Urothelium cell line (cell line): ENCODE data around the gene BYSL.

Experiments
- DNase-seq: peaks from one replicate; pipeline ENCODE4 v3.0.0; 2011; ENCODE audit warnings: low spot score, mixed read lengths
- FAIRE-seq: peaks from 2 replicates; lab custom pipeline; 2011; peaks lifted over from hg19 to GRCh38; lab: Jason Lieb, UNC

The BYSL gene

DNA sequence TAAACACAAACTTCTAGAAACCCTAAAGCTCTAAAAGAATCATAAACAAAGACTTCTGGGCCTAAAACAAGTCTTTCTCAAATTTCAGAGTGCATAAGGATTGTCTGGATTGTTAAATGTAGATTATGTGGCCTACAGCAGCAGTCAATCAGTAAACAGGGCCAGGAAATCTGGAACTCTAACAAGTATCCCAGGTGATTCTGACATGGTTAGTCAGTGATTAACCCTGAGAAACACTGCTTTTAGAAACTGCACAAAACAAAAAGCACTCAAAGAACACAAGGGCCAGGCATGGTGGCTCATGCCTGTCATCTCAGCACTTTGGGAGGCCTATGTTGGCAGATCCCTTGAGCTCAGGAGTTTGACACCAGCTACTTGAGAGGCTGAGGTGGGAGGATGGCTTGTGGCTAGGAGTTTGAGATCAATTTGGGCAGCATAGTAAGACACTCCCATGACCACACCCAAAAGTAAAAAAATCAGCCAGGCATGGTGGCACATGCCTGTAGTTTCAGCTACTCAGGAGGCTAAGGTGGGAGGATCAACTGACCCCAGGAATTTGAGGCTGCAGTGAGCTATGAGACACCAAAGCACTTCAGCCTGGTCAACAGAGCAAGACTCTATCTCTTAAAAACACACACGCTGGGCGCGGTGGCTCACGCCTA is 6.3 kb upstream of the BYSL start:
- no peak for FAIRE-seq
- no peak for DNase-seq

DNA sequence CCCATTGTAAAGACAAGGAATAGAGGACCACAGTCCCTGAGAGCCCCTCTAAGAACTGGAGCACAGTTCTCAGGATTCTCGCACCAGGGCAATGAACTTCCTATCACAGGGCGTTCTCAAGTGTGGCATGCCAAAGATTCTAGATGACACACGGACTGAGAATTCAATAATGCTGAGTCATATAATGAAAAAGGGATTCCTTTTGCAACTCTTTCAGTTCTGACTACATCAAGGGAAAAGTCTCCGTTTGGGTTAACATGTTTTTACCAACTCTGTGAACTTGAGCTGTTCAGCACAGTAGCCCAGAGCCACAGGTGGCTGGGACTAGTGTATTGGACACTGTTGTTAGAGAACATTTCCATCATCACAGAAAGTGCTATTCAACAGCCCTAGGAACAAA is 3.8 kb upstream of the BYSL start:
- no peak for FAIRE-seq
- peak; percentile 82 for DNase-seq

DNA sequence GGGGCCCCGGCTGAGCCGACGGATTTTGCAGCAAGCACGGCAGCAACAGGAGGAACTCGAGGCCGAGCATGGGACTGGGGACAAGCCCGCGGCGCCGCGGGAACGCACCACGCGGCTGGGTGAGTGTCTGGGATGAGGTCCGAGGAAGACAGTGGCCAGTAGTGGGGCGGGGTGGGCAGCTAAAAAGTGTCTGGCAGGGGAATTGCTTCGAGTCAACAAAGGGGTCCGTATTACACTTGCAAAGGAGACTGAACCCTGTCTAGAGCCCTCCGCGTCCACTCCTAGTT is 356 bp downstream of the BYSL start:
- FAIRE-seq (no peak), DNase-seq (no peak)

DNA sequence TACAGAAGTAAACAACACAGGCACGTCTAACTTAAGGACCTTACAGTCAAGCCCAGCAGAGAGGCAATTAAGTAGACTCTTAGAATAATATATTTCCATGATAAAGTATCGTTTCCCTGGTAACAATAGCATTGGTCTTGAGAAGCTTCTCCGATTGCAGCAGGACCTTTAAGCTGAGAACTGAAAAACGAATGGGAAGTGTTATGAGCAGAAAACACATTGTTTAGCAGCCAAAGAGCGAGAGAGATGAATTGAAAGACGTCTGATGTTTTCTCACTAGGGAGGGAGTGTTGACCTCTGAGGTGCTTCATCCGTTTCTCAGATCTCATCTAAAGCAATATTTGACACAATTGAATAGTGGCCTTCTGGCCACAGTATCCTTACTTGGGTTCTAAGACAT is 855 bp downstream of the BYSL start:
- FAIRE-seq (no peak), DNase-seq (no peak)

DNA sequence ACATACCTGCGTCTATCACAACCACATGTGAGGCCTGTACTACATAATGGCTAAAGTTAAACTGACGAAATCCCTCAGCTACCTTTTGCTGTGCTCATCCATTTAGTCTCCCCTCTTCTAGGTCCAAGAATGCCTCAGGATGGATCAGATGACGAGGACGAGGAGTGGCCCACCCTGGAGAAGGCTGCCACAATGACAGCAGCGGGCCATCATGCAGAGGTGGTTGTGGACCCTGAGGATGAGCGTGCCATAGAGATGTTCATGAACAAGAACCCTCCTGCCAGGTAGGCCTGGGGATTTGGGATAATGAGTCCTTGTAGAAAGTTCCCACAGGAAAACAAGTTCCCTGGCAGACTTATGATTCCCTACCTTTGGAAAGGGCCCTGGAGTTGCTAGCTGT is 6.0 kb downstream of the BYSL start:
- FAIRE-seq = no peak
- DNase-seq = no peak

DNA sequence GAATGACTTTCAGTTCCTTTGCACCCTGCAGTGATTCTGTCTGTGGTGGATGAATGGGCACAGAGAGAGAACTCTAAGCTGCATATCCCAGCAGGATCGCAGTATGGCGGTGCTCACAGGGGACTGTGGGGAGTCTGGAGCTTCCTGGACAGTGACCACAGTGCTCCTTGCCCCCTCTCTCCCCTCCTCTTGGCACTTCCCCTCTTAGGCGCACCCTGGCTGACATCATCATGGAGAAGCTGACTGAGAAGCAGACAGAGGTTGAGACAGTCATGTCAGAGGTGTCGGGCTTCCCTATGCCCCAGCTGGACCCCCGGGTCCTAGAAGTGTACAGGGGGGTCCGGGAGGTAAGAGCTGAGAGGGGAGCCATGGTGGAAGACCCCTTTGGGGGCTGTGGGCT is 8.6 kb downstream of the BYSL start:
- FAIRE-seq (no peak), DNase-seq (no peak)

DNA sequence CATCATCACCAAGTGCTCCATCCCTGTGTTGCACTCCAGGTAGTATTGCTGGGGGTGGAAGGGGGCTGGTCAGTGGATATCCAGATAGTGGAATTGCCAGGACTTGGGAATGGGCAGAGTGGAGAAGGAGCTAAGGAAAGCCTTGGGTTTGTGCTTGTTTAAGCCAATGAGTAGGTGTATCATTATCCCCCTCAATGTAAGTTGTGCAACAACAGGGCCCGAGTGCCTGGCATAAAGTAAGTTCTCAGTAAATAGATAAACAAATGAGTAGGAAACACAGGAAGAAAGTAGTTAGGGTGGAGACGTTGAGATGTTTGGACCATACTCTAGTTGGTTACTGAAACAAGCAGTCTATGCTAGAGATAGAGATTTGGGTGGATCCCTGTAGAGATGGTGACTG is 10.5 kb downstream of the BYSL start:
- DNase-seq (no peak), FAIRE-seq (no peak)

DNA sequence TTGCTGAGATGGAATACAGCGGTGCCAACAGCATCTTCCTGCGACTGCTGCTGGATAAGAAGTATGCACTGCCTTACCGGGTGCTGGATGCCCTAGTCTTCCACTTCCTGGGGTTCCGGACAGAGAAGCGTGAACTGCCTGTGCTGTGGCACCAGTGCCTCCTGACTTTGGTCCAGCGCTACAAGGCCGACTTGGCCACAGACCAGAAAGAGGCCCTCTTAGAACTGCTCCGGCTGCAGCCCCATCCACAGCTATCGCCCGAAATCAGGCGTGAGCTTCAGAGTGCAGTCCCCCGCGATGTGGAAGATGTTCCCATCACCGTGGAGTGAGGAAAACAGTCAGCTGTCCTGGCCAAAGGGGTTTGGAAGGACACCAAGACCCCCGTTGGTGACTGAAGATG is 11.1 kb downstream of the BYSL start:
- no peak for FAIRE-seq
- no peak for DNase-seq

DNA sequence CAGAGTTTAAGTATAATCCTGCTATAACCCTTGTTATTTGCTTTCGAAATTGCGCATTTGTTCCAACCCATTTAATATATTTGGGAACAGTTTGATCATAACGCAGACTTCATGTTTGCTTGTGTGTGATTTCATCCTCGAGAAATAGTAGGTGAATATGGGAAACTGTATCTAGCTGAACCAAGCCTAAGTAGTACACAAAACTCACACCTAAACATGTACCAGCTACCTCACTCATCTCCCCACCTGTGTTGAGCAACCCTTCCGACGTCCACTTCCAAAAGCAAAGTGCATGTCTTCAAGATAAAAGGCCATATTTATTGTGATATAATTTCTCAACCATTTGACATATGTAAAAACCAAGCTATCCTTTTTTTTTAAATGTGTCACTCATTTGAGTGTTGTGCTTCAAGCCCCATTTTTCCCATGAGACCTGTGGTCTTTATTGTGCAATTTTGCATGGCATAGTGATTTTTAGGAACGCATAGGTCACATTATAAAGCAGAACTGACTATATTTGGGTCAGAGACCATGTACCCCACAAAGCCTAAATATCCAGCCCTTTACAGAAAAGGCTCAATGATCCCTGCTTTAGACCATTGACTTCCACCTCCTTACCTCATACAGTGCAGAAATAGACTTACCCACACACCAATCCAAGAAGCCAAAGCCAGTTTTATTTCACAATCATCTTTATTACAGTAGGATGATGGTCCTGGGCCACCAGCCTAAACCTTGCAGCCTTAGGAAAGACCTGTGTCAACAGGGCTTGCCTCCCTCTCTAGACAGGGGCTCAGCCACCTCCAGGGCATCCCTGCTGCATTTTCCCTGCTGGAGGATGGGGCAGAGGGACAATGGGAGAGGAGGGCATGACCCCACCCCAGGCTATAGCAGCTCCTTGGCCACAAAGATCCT is 13.2 kb downstream of the BYSL start:
- no peak for FAIRE-seq
- DNase-seq = no peak

DNA sequence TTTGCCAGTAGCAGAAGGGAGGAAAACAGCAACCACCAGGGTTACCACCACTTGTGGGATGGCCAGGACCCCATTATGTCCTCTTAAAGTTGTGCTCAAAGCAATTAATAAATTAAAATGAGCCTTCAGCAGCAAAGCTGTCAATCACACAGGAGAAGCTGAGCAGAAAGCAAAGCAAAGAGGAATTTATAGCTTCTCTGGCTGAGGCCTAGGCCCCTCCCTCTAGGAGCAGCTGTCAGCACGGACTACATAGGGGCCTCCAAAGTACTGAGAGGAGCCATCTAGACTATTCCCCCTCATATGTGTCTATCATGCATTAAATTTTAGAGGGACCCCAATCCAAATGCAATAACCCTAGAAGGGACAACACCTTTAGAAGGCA is 13.9 kb downstream of the BYSL start:
- no peak for DNase-seq
- no peak for FAIRE-seq

DNA sequence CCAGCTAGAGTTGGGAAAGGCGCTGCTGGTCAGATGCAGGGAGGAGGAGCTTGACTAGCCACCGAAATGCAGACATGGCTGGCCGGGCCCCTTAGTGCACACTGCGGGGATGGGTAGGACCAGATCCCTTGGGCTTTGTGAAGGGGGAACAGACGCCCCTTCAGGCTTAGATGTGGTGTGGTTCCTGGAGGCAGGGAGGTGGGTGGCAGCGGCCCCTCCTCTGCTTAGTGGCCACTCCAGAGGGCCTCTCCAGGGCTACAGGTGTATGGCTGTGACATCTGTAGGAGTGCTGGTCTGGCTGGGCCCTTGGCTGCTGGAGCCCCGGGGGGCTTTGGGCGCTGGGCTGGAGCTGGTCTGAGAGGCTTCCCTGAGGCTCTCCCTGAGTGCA is 14.4 kb downstream of the BYSL start:
- FAIRE-seq = no peak
- no peak for DNase-seq

DNA sequence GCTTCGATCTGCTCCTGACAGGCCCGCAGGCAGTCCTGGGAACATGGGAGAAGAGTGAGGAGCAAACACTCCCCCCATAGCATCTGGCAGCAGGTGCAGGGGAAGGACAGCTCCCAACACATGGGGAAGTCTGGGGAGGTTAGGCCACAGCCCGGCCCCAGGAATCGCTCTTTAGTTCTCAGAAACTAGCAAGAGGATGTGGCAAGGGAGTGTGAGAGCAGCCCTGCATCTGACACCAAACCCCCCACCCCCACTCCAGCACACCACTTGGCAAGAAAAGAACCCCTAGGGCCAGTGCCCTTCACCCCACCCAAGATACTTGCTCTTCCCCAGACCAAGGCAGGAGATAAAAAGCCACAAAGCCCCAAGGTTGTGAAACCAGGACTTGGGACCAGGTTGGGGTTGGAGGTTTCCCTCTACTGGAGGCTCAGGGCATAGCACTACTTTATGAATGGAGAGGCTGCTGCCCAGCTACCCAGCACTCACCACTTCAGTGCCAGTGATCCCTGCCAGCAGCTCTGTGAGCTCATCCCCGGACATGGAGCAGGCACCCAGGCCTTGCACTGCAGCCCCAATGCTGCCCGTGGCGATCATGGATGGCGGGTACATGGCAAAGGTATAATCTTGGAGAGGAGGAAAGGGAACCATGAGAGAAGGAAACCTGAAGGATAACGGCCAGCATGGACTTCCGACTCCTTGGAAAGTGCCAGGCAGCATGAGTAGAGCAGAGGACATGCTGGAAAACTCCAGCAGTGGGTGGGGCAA is 15.0 kb downstream of the BYSL start:
- FAIRE-seq (no peak), DNase-seq (peak; percentile 82)

DNA sequence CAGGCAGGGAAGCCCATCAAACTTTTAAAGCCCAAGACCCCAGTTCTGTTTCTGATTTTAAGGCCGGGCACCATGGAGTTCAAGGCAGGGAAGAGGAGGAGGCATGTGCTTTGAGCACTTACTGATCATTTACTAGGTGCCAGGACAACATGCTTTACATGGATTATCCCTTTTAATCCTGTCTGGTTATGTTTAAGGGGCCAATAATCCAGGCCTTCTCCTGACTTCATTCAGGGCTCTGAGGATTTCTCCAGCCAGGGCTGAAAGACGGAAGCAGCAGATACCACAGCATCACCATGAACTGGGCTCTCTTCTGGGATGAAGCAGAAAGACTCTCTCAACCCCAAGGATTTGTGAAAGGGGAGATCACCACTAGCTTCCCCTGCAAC is 16.2 kb downstream of the BYSL start:
- FAIRE-seq = no peak
- DNase-seq = no peak

DNA sequence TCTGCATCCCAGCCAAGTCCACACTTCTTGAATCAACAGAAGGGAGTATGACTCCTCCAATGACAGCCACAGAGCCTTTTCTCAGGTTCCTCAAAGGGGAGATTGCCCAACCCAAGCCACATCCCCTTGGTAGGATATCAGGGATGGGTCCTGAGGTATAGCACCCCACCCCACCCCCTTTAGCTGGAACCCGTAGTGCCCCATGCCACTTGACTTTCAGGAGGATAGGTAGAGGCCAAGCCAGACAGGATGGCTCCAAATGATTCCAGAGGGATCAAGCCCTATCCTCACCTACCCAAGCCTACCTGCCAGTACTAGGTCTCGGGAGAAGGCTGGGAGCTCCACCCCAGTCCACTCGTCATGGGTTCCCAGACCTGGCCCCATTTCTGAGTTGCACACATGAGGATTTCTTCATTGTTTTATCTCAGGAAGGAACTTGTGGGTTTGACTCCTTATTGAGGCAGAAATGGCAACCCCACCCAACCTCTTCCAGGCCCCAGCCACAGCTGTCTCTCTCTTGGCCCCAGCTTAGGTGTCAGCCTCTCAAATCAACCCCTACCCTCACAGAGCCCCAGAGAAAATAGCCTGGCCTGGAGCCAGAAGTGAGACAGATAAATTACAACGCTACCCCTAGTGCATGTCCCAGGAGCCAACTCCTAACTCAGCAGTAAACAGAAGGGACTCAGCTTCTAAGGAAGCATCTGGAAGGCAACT is 16.7 kb downstream of the BYSL start:
- DNase-seq = no peak
- no peak for FAIRE-seq

DNA sequence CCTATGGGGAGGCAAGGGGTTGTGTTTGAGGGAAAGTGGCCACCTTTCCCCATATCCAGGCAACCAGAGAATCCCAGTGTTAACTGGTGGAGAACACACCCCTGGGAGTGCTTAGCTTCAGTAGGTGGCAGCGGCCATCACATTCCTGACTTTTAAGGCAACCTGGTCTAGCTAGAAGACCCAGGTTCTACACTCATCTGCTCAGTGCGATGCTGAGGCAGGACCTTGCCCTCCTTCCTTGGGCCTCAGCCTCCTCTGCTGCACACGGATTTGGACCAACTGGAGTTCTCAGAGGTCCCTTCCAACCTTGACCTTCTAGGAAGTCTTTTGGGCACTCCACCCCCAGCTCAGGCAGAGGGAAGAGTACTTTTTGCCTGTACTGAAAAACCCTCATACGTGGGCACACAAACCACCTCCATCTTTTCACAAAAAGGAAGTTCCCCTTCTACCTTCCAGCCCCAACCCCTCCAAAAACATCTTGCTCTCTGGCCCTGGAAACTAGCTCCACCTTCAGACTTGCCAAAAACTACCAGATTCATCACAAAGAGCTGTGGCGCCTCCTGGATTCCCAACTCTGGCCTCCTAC is 17.4 kb downstream of the BYSL start:
- FAIRE-seq (no peak), DNase-seq (no peak)

DNA sequence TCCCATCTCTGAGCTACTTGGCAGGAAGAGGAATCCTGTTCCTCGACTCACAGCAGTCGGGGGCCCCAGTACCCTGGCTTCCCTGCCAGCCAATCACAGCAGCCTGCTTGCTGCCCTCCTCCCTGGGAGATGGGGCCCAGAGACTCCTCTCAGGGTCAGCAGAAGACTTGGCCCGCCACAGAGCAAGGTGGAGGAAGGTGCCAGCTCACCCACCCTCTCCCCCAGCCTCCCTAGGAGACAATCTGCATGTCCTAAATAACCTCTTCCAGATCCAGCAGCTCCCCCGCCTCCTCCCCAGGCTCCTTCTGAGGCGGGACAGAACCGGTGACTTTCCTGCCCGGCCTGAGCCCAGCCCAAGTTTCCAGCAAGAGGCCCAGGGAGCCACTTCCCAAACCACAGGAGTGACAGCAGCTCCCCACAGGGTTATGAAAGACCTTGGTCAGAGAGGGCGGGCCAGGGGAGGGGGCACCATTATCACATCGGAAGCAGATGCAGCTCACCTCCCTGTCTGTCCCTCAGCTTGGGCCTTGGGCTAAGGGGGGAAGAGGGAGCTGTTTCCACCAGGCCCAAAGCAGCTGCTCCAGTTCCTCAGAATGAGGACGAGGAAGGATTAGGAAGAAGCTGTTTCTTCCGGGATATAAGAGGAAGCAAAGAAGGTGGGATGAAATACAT is 18.0 kb downstream of the BYSL start:
- DNase-seq (no peak), FAIRE-seq (no peak)

DNA sequence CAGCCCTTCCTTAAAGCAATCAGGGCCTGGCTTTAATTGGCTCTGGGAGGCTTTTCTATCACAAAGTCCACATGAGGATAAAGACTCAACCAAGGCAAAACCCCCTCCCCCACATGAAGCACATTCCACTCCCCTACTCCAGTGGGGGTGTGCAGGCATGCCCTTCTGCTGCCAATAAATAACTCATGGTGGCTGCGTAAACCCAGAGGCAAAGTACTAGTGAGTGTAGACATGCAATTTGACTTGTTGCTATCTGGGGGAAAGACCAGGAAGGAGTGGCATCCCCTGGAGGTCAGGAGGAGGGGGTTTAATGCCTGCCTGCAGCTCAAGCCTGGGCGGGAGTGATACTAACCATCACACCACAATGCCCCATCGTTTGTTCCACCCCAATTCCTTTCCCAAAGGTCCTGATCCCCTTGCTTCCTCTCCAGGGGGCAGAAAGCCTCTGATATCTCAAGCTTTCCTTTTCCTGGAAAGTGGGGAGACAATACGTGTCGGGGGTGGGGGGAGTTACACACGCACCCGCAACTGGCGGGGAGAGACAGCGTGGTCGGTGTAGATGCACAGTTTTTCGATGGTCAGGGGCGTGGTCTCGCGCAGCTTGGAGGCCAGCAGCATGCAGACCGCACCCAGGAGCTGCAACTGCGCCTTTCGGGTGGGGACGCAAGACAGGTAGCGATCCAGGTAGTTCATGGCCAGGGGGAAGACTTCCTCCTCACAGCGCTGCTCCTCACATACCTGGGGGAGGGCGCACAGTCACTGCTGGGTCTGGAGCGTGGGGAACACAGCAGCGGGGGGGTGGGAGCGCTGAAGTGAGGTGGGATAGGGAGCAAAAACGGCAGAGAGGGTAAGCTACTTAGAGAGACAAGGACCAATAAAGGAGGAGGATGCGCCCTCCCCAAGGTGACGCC is 18.8 kb downstream of the BYSL start:
- FAIRE-seq = no peak
- DNase-seq = no peak

DNA sequence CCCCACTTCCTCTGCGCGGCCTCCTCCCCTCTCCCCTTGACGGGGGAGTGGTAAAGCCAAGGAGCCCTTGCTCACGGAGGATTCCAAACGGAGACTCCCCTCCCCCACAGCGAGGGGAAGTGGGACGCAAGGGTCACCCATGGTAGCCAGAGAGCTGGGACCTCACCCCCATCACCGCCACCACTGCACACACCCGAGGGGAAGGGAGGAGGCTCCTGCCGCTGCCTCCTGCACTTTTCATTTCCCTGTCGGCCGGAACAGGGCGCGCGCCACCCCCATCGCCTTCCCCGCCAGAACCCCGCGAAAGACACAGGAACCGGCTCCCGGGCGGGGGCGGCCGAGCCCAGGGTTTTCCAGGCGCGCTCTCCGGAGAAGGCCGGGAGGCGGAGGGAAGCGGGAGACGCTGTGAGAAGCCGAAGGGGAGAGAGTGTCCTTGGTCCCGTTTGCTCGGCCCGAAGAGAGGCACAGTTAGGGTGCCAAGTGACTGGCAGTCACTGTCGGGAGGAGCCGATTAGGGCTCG is 19.5 kb downstream of the BYSL start:
- no peak for FAIRE-seq
- DNase-seq = peak; percentile 46
